ENCODE measurements around the gene SLC32A1. TPM values are rescaled to one million over a fixed set of nuclear protein-coding genes. Genes with fewer than 3 reads are reported as not detected.

Gene SLC32A1
- total RNA-seq, 1 experiment from 2014 or later, result not detected

GRCh38 chr20:38723017-38723847 is 1.1 kb upstream of the SLC32A1 start:
- no peak for DNase-seq (ENCODE audit: low read depth, low spot score)
- no peaks in the 10 kb centered on the region for H3K9me2 ChIP-seq (ENCODE audit: insufficient read depth)
- ChIA-PET CTCF (no interaction called here), POLR2A (no interaction called here), RAD21 (ENCODE audit: low non-redundant PET in 1 of 2, low total read pairs in 2 of 2, uncharacterized antibody in 2 of 2, unreplicated experiment in 2 of 2) (no interaction called here)
- no peak overlapping the region for H2AFZ ChIP-seq (ENCODE audit: low read depth, low read length, poor library complexity, severe bottlenecking)
- no peaks in the 10 kb centered on the region for H3K4me1 ChIP-seq (ENCODE audit: control insufficient read depth in 1 of 2, insufficient read depth in 2 of 2, low read length in 2 of 2)
- no TSS peak for BruUV-seq (replicated peaks)
- H3K27me3 ChIP-seq (ENCODE audit: insufficient read depth, low read length), result peaks cover 41% of the 10 kb centered on the region
- H3K9me3 ChIP-seq (ENCODE audit: control insufficient read depth in 1 of 2, insufficient read depth in 1 of 2, low read depth in 1 of 2, low read length in 2 of 2), result no peaks in the 10 kb centered on the region
- no peak overlapping the region for H3K9ac ChIP-seq (ENCODE audit: low read length)
- H4K20me1 ChIP-seq (ENCODE audit: insufficient read depth), result no peaks in the 10 kb centered on the region
- no peaks in the 10 kb centered on the region for H3K79me2 ChIP-seq (ENCODE audit: insufficient read depth, low read length)
- H3K36me3 ChIP-seq (ENCODE audit: control insufficient read depth in 1 of 2, insufficient read depth in 2 of 2, low read length in 2 of 2), result no peaks in the 10 kb centered on the region
- TF ChIP-seq ZBTB33 (IDR thresholded peaks at IDR 0.05; ENCODE audit: extremely low read depth, insufficient replicate concordance, low read length), result no peak
- TF ChIP-seq EZH2phosphoT487 (IDR thresholded peaks at IDR 0.05; ENCODE audit: borderline replicate concordance), result no peak
- TF ChIP-seq ZFX (IDR thresholded peaks at IDR 0.05), result no peak
- TF ChIP-seq RAD21 (IDR thresholded peaks at IDR 0.05; ENCODE audit: low read depth), result no peak
- TF ChIP-seq POLR2A (IDR thresholded peaks at IDR 0.05; ENCODE audit: borderline replicate concordance, extremely low read depth, insufficient read depth, insufficient read length), result no peak
- no peak for TF ChIP-seq CBX3 (IDR thresholded peaks at IDR 0.05; ENCODE audit: low read depth)
- TF ChIP-seq CEBPB (IDR thresholded peaks at IDR 0.05; ENCODE audit: low read depth), result no peak
- no peak for TF ChIP-seq CTCF (IDR thresholded peaks at IDR 0.05 in 2 of 3, conservative IDR thresholded peaks at IDR 0.05 in 1 of 3; ENCODE audit: borderline replicate concordance in 1 of 3, insufficient read depth in 1 of 3, low read depth in 2 of 3, low read length in 2 of 3)
- no peak for TF ChIP-seq POLR2AphosphoS5 (IDR thresholded peaks at IDR 0.05; ENCODE audit: low read depth, low read length)
- no peak for TF ChIP-seq ATF3 (IDR thresholded peaks at IDR 0.05)
- no peak for TF ChIP-seq FOSL1 (IDR thresholded peaks at IDR 0.05; ENCODE audit: low read depth)
- TF ChIP-seq MAX (IDR thresholded peaks at IDR 0.05), result no peak
- TF ChIP-seq SIN3A (IDR thresholded peaks at IDR 0.05; ENCODE audit: low read depth), result no peak
- TF ChIP-seq YY1 (IDR thresholded peaks at IDR 0.05; ENCODE audit: extremely low read depth, insufficient replicate concordance, low read depth, low read length), result no peak
- TF ChIP-seq REST (IDR thresholded peaks at IDR 0.05; ENCODE audit: low read depth), result no peak
- no peak for TF ChIP-seq SRF (IDR thresholded peaks at IDR 0.05; ENCODE audit: low read depth)
- no peak for TF ChIP-seq EGR1 (IDR thresholded peaks at IDR 0.05; ENCODE audit: low read depth)
- no peak for TF ChIP-seq ZNF274 (IDR thresholded peaks at IDR 0.05; ENCODE audit: low read depth, low read length)
- no peak overlapping the region for H3K4me2 ChIP-seq (ENCODE audit: low read length)
- intact Hi-C loops (cut with micrococcal nuclease), result no loop called here
- no peak overlapping the region for H3K27ac ChIP-seq (ENCODE audit: low read depth, low read length)
- ATAC-seq, result no peak
- no peak overlapping the region for H3K4me3 ChIP-seq (replicated peaks in 1 of 2; ENCODE audit: low read depth in 1 of 2, low read length in 2 of 2)
